Measurements from ENCODE around the gene LAMTOR1. TPM values are rescaled to one million over a fixed set of nuclear protein-coding genes. Genes with fewer than 3 reads are reported as not detected.

The LAMTOR1 gene
- total RNA-seq, 6 experiments from 2014 or later, result 30.3 to 92.2 (median 38.7) TPM

GRCh38 chr11:72120930-72121329 is 17.8 kb upstream of the LAMTOR1 start:
- WGBS (ENCODE audit: insufficient coverage, low coverage, low lambda C conversion rate, missing lambda C conversion rate), result 53% methylated on average over 2 of the region's 2 CpGs
- Histone ChIP-seq H3K4me3 (no peak overlapping the region), H3K36me3 (no peaks in the 10 kb centered on the region), H3K9me3 (no peaks in the 10 kb centered on the region), H3K27ac (no peak overlapping the region), H3K4me1 (no peaks in the 10 kb centered on the region), H3K27me3 (no peaks in the 10 kb centered on the region)
- ATAC-seq (no peak), DNase-seq (no peak)
- TF ChIP-seq POLR2A (IDR thresholded peaks at IDR 0.05), result no peak
- TF ChIP-seq CTCF (IDR thresholded peaks at IDR 0.05), result no peak
- intact Hi-C loops (cut with DNase I), result no loop called here

- Histone ChIP-seq H3K9me3 (no peaks in the 10 kb centered on the region), H3K4me3 (no peak overlapping the region), H3K4me1 (no peaks in the 10 kb centered on the region), H3K27me3 (no peaks in the 10 kb centered on the region), H3K27ac (no peak overlapping the region), H3K36me3 (no peaks in the 10 kb centered on the region)
- ATAC-seq (peak in 1 of 4 donors; percentile 42), DNase-seq (no peak)
- TF ChIP-seq POLR2A (IDR thresholded peaks at IDR 0.05) (no peak), CTCF (IDR thresholded peaks at IDR 0.05) (no peak)
- WGBS (ENCODE audit: insufficient coverage, low coverage, low lambda C conversion rate, missing lambda C conversion rate), result 72% methylated on average over 5 of the region's 6 CpGs
- intact Hi-C loops (cut with DNase I), result no loop called here
Measured at GRCh38 chr11:72119198-72119597, 16.1 kb upstream of the LAMTOR1 start.

- DNase-seq (no peak), ATAC-seq (no peak)
- peaks cover 0 to 4% (median 1%) of the 10 kb centered on the region in 4 donors for H3K4me1 ChIP-seq
- H3K4me3 ChIP-seq, result no peak overlapping the region
- no peak for TF ChIP-seq CTCF (IDR thresholded peaks at IDR 0.05)
- H3K27ac ChIP-seq, result no peak overlapping the region
- no peaks in the 10 kb centered on the region for H3K36me3 ChIP-seq
- no peaks in the 10 kb centered on the region for H3K9me3 ChIP-seq
- intact Hi-C loops (cut with DNase I), result no loop called here
- 93% methylated on average over 6 of the region's 6 CpGs for WGBS (ENCODE audit: insufficient coverage, low coverage, low lambda C conversion rate, missing lambda C conversion rate)
- H3K27me3 ChIP-seq, result no peaks in the 10 kb centered on the region
Measured at GRCh38 chr11:72116019-72116755, 13.1 kb upstream of the LAMTOR1 start.

- TF ChIP-seq CTCF (IDR thresholded peaks at IDR 0.05) (no peak), POLR2A (IDR thresholded peaks at IDR 0.05) (no peak)
- WGBS (ENCODE audit: insufficient coverage, low coverage, low lambda C conversion rate, missing lambda C conversion rate), result 100% methylated on average over 1 of the region's 1 CpG
- no peak for ATAC-seq
- H3K4me1 ChIP-seq, result peaks cover 0 to 4% (median 1%) of the 10 kb centered on the region in 4 donors
- no peaks in the 10 kb centered on the region for H3K9me3 ChIP-seq
- H3K36me3 ChIP-seq, result no peaks in the 10 kb centered on the region
- DNase-seq, result no peak
- no peak overlapping the region for H3K4me3 ChIP-seq
- H3K27me3 ChIP-seq, result no peaks in the 10 kb centered on the region
- intact Hi-C loops (cut with DNase I), result no loop called here
- no peak overlapping the region for H3K27ac ChIP-seq
Measured at GRCh38 chr11:72114570-72114969, 11.5 kb upstream of the LAMTOR1 start.
